ENCODE data around the gene CHRNB2. TPM values are rescaled to one million over a fixed set of nuclear protein-coding genes. Genes with fewer than 3 reads are reported as not detected.
"Not testable (repeated sequence)": the region's sequence is repeated elsewhere in the genome, so short reads cannot be mapped to it uniquely, and the experiment has no call there.

The CHRNB2 gene
- polyA plus RNA-seq = 0.04 TPM

GRCh38 chr1:154567386-154568156 lies at the start of gene CHRNB2:
Gene CHRNB2 (plus strand): TSS chr1:154567778. CDS start chr1:154568045, 267 bp downstream.
- peak within 1 kb of the TSS in 2 of 4 donors; percentile 16 to 77 for H3K4me3 Mint-ChIP-seq
- peak within 1 kb of the TSS in 1 of 3 donors; percentile 91 for H3K27ac Mint-ChIP-seq
- H3K4me1 Mint-ChIP-seq = peaks cover 0 to 2% (median 2%) of the 10 kb centered on the region in 3 donors
- peaks cover 29% of the 10 kb centered on the region for H3K27me3 Mint-ChIP-seq
- peaks cover 2% of the 10 kb centered on the region for H3K36me3 Mint-ChIP-seq
- no peaks in the 10 kb centered on the region for H3K9me3 Mint-ChIP-seq

GRCh38 chr1:154519591-154519991 lies 48.0 kb upstream of the CHRNB2 start:
- Mint-ChIP-seq H3K9me3 (peaks cover 0 to 7% (median 0%) of the 10 kb centered on the region in 3 donors), H3K27me3 (peaks cover 6% of the 10 kb centered on the region), H3K36me3 (peaks cover 4% of the 10 kb centered on the region), H3K27ac (no peak overlapping the region), H3K4me3 (no peak overlapping the region), H3K4me1 (no peaks in the 10 kb centered on the region)

- H3K27ac Mint-ChIP-seq = no peak overlapping the region
- H3K27me3 Mint-ChIP-seq = peaks cover 6% of the 10 kb centered on the region
- H3K36me3 Mint-ChIP-seq = peaks cover 4% of the 10 kb centered on the region
- no peaks in the 10 kb centered on the region for H3K4me1 Mint-ChIP-seq
- H3K9me3 Mint-ChIP-seq = peaks cover 0 to 7% (median 0%) of the 10 kb centered on the region in 3 donors
- H3K4me3 Mint-ChIP-seq = no peak overlapping the region
Observed at GRCh38 chr1:154520333-154520732, 47.2 kb upstream of the CHRNB2 start.

- Mint-ChIP-seq H3K4me1 (no peaks in the 10 kb centered on the region), H3K27me3 (peaks cover 6% of the 10 kb centered on the region), H3K27ac (no peak overlapping the region), H3K9me3 (peaks cover 0 to 7% (median 0%) of the 10 kb centered on the region in 3 donors), H3K36me3 (peaks cover 4% of the 10 kb centered on the region), H3K4me3 (no peak overlapping the region)
Observed at GRCh38 chr1:154521695-154522094, 45.9 kb upstream of the CHRNB2 start.

- Mint-ChIP-seq H3K4me3 (no peak overlapping the region), H3K27ac (no peak overlapping the region)
Observed at GRCh38 chr1:154524881-154525280, 42.7 kb upstream of the CHRNB2 start.

GRCh38 chr1:154527192-154527591 lies 40.4 kb upstream of the CHRNB2 start:
- Mint-ChIP-seq H3K36me3 (peaks cover 4% of the 10 kb centered on the region), H3K27ac (no peak overlapping the region), H3K9me3 (peaks cover 0 to 4% (median 0%) of the 10 kb centered on the region in 3 donors), H3K27me3 (peaks cover 5% of the 10 kb centered on the region), H3K4me3 (no peak overlapping the region), H3K4me1 (no peaks in the 10 kb centered on the region)

More at GRCh38 chr1:154524881-154525280, 42.7 kb upstream of the CHRNB2 start:
- peaks cover 0 to 4% (median 0%) of the 10 kb centered on the region in 3 donors for H3K9me3 Mint-ChIP-seq
- H3K4me1 Mint-ChIP-seq = no peaks in the 10 kb centered on the region
- H3K27me3 Mint-ChIP-seq = peaks cover 5% of the 10 kb centered on the region
- H3K36me3 Mint-ChIP-seq = peaks cover 4% of the 10 kb centered on the region

- peaks cover 0 to under 1% (median 0%) of the 10 kb centered on the region in 3 donors for H3K9me3 Mint-ChIP-seq
- no peaks in the 10 kb centered on the region for H3K4me1 Mint-ChIP-seq
- H3K4me3 Mint-ChIP-seq = no peak overlapping the region
- peaks cover 4% of the 10 kb centered on the region for H3K36me3 Mint-ChIP-seq
- H3K27ac Mint-ChIP-seq = no peak overlapping the region
- peaks cover under 1% of the 10 kb centered on the region for H3K27me3 Mint-ChIP-seq
Observed at GRCh38 chr1:154529308-154529707, 38.3 kb upstream of the CHRNB2 start.

- H3K4me1 Mint-ChIP-seq, H3K9me3 Mint-ChIP-seq, H3K36me3 Mint-ChIP-seq, H3K27ac Mint-ChIP-seq, H3K4me3 Mint-ChIP-seq, H3K27me3 Mint-ChIP-seq: not testable (repeated sequence)
Observed at GRCh38 chr1:154531950-154532349, 35.6 kb upstream of the CHRNB2 start.

GRCh38 chr1:154533952-154534844 lies 33.4 kb upstream of the CHRNB2 start:
- peaks cover 2% of the 10 kb centered on the region for H3K36me3 Mint-ChIP-seq
- H3K27me3 Mint-ChIP-seq = peaks cover 8% of the 10 kb centered on the region
- no peak overlapping the region for H3K27ac Mint-ChIP-seq
- peaks cover 0 to 3% (median 0%) of the 10 kb centered on the region in 3 donors for H3K9me3 Mint-ChIP-seq
- H3K4me3 Mint-ChIP-seq = no peak overlapping the region
- no peaks in the 10 kb centered on the region for H3K4me1 Mint-ChIP-seq

GRCh38 chr1:154536570-154536969 lies 31.0 kb upstream of the CHRNB2 start:
- H3K4me1 Mint-ChIP-seq = peaks cover 0 to 2% (median 2%) of the 10 kb centered on the region in 3 donors
- peaks cover 19% of the 10 kb centered on the region for H3K27me3 Mint-ChIP-seq
- no peak overlapping the region for H3K4me3 Mint-ChIP-seq
- H3K36me3 Mint-ChIP-seq = peaks cover 2% of the 10 kb centered on the region
- H3K27ac Mint-ChIP-seq = no peak overlapping the region
- peaks cover 0 to 3% (median 0%) of the 10 kb centered on the region in 3 donors for H3K9me3 Mint-ChIP-seq

- peaks cover 2% of the 10 kb centered on the region for H3K36me3 Mint-ChIP-seq
- H3K27me3 Mint-ChIP-seq = peaks cover 19% of the 10 kb centered on the region
- H3K27ac Mint-ChIP-seq = no peak overlapping the region
- H3K4me3 Mint-ChIP-seq = no peak overlapping the region
- H3K9me3 Mint-ChIP-seq = peaks cover 0 to 3% (median 0%) of the 10 kb centered on the region in 3 donors
- peaks cover 0 to 2% (median 2%) of the 10 kb centered on the region in 3 donors for H3K4me1 Mint-ChIP-seq
Observed at GRCh38 chr1:154539486-154540483, 27.8 kb upstream of the CHRNB2 start.

- Mint-ChIP-seq H3K4me1 (peaks cover 0 to 2% (median 2%) of the 10 kb centered on the region in 3 donors), H3K9me3 (no peaks in the 10 kb centered on the region), H3K4me3 (no peak overlapping the region), H3K27me3 (peaks cover 16% of the 10 kb centered on the region), H3K36me3 (peaks cover 2% of the 10 kb centered on the region), H3K27ac (no peak overlapping the region)
Observed at GRCh38 chr1:154541231-154541630, 26.3 kb upstream of the CHRNB2 start.

- peaks cover 5% of the 10 kb centered on the region for H3K36me3 Mint-ChIP-seq
Observed at GRCh38 chr1:154546264-154547063, 21.1 kb upstream of the CHRNB2 start.

More at GRCh38 chr1:154546264-154547063, 21.1 kb upstream of the CHRNB2 start:
- Mint-ChIP-seq H3K27ac (peak overlapping the region in 1 of 3 donors; percentile 46), H3K4me1 (peaks cover 3 to 8% (median 4%) of the 10 kb centered on the region in 3 donors), H3K9me3 (no peaks in the 10 kb centered on the region), H3K27me3 (peaks cover 5% of the 10 kb centered on the region), H3K4me3 (peak overlapping the region in 1 of 4 donors; percentile 25)
